Stomach (tissue), 4 donors: ENCODE results near the gene USP48.

ENCODE experiments used
- CTCF ChIP-seq, 7 experiments: fragments of 450-650 bp in 4 of 7; fragments of 200-600 bp in 3 of 7; sonication (generic) in 3 of 7; IDR thresholded peaks; one replicate each; pipeline ENCODE4 v1.5.1; 2016 to 2019; ENCODE audit warnings: antibody characterized with exemption in 7 of 7, control low read depth in 2 of 7, mild to moderate bottlenecking in 1 of 7
- EP300 ChIP-seq: sonication (generic); formaldehyde crosslinking; IDR thresholded peaks from one replicate; pipeline ENCODE4 v1.6.1; 2017; ENCODE audit warnings: antibody characterized with exemption
- POLR2A ChIP-seq, 4 donors: fragments of 450-650 bp; IDR thresholded peaks; one replicate each; pipeline ENCODE4 v1.6.1; 2016; ENCODE audit warnings: antibody characterized with exemption in 4 of 4, control low read depth in 2 of 4, mild to moderate bottlenecking in 1 of 4, moderate library complexity in 1 of 4

DNA sequence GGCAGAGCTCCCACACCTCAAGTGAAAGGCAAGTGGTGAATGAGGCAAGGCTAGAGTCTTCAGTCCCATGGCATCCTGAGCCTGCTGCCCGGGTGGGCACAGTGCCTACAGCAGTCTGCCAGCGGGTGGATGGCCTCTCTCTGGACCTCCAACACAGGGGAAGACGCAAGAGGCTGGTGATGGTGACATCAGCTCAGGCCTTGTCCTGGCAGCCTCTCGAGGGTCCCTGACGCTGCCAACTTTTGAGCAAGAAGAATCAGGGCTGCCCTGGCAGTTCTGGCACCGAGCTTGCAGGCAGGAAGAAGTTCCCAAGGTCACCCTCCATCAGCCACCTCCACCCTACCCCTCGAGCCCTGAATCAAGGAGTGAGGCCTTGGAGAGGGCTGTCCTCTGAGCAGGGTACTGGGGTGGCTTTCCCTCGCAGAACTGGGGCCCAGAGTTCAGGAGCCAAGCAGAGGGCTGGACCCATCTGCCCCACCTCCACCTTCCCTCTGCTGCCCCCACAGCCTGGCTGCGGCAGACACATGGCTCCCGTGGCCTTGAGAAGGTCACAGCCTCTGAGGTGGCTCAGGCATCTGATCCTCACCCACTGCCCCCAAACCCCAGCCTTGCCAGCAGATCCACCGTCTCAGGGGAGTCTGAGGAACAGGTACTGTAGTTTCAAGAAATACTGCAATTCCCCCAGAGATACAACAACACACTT lies 119.5 kb downstream of the USP48 start:
- no peak for TF ChIP-seq POLR2A (IDR thresholded peaks at IDR 0.05)
- TF ChIP-seq CTCF (IDR thresholded peaks at IDR 0.05): no peak
- TF ChIP-seq EP300: no peak
